ENCODE measurements around the gene SIGLEC10.

DNA sequence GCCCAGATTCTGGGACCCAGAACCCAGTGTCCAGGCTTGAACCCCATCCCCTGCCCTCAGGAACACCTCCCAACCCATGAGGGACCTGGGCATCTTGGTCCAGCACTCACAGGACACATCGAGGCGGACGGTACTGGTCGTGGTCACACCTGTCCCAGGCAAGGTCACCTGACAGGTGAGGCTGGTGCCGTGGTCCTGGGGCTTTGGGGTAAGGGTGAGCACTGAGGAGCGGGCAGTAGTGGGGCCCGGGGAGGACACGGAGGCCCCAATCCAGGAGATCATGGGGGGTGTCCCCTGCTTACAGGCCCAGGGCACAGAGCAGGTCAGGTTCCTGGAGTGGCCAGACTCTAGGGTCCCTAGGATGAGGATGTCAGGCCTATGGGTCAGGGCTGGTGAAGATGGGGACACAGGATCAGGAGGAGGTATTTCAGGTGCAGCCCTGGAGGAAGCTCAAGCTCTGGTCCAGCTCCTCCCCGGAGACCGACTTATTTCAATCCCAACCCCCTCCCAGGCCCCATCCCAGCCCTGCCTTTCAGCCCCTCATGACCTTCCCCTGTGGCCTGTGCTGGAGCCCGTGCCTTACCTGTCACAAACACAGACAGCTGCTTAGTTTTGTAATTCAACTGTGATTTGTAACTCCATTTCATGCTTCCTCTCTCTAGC lies 40.0 kb upstream of the SIGLEC10 start:
- TF ChIP-seq, protein P1, sequence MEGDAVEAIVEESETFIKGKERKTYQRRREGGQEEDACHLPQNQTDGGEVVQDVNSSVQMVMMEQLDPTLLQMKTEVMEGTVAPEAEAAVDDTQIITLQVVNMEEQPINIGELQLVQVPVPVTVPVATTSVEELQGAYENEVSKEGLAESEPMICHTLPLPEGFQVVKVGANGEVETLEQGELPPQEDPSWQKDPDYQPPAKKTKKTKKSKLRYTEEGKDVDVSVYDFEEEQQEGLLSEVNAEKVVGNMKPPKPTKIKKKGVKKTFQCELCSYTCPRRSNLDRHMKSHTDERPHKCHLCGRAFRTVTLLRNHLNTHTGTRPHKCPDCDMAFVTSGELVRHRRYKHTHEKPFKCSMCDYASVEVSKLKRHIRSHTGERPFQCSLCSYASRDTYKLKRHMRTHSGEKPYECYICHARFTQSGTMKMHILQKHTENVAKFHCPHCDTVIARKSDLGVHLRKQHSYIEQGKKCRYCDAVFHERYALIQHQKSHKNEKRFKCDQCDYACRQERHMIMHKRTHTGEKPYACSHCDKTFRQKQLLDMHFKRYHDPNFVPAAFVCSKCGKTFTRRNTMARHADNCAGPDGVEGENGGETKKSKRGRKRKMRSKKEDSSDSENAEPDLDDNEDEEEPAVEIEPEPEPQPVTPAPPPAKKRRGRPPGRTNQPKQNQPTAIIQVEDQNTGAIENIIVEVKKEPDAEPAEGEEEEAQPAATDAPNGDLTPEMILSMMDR (IDR thresholded peaks at IDR 0.05 in 4 of 5, conservative IDR thresholded peaks at IDR 0.05 in 1 of 5) = no peak
- TF ChIP-seq POLR2A (IDR thresholded peaks at IDR 0.05) = no peak

Data from gastrocnemius medialis (tissue), 4 donors.